Activated B cell treated with CpG ODN at 0.5 μM for 24 hours (primary cell): ENCODE data around the gene JAZF1. TPM values are rescaled to one million over a fixed set of nuclear protein-coding genes. Genes with fewer than 3 reads are reported as not detected.

Source experiments
- ATAC-seq: fragments of 200-7000 bp; cut with Tn5 transposase; one replicate; pipeline ENCODE4 v1.10.0; 2021; ENCODE audit warnings: low read depth, mild to moderate bottlenecking, moderate library complexity
- CTCF ChIA-PET: fragments of 350-600 bp; sonication (Branson Sonifier 250); formaldehyde crosslinking; loops from one replicate; lab custom pipeline; 2021; ENCODE audit warnings: antibody characterized with exemption; lab: Charles Lee
- POLR2A ChIA-PET: fragments of 350-600 bp; sonication (Branson Sonifier 250); formaldehyde crosslinking; loops from one replicate; lab custom pipeline; 2021; ENCODE audit warnings: antibody characterized with exemption; lab: Charles Lee
- DNase-seq: peaks from one replicate; pipeline ENCODE4 v3.0.0; 2022
- H3K27ac Mint-ChIP-seq: one replicate; pipeline ENCODE4 v1.8.0; 2020; ENCODE audit warnings: mixed read lengths
- H3K27me3 Mint-ChIP-seq: one replicate; pipeline ENCODE4 v1.8.0; 2021; ENCODE audit warnings: mixed read lengths
- H3K36me3 Mint-ChIP-seq: one replicate; pipeline ENCODE4 v1.8.0; 2021; ENCODE audit warnings: low read depth, mixed read lengths
- H3K4me1 Mint-ChIP-seq: one replicate; pipeline ENCODE4 v1.8.0; 2021; ENCODE audit warnings: mixed read lengths
- H3K4me3 Mint-ChIP-seq: one replicate; pipeline ENCODE4 v1.8.0; 2020; ENCODE audit warnings: mild to moderate bottlenecking, mixed read lengths
- H3K9me3 Mint-ChIP-seq: one replicate; pipeline ENCODE4 v1.8.0; 2020; ENCODE audit warnings: mixed read lengths
- CTCF ChIP-seq: fragments of 200-600 bp; IDR thresholded peaks from one replicate; pipeline ENCODE4 v1.8.0; 2022; ENCODE audit warnings: antibody characterized with exemption, mild to moderate bottlenecking
- intact Hi-C: fragments of 100-400 bp; cut with micrococcal nuclease; formaldehyde crosslinking; loops from one replicate; pipeline ENCODE4 v1.15.1; 2024
- total RNA-seq: library from RNA; stranded (reverse); gene quantifications from 2 replicates; pipeline ENCODE4 v1.2.3, GENCODE V29; 2022

The JAZF1 gene
- total RNA-seq, 1 donor from 2014 or later = 54.8 TPM

GRCh38 chr7:28173531-28173930 is 7.1 kb downstream of the JAZF1 start:
- POLR2A ChIA-PET = interaction anchor here (1.1 to 1.8 kb wide), 2 partner anchors 8 to 21 kb away, joined by 4 to 9 read pairs; no protein-coding TSS in a partner anchor
- Mint-ChIP-seq H3K4me1 (peaks cover 86% of the 10 kb centered on the region), H3K9me3 (no peaks in the 10 kb centered on the region), H3K27ac (no peak overlapping the region), H3K36me3 (peaks cover 23% of the 10 kb centered on the region), H3K27me3 (no peaks in the 10 kb centered on the region), H3K4me3 (no peak overlapping the region)
- TF ChIP-seq CTCF = no peak
- ATAC-seq (no peak), DNase-seq (no peak)
- CTCF ChIA-PET = no interaction called here
- intact Hi-C loops = no loop called here

GRCh38 chr7:28172958-28173357 is 7.6 kb downstream of the JAZF1 start:
- no peak overlapping the region for H3K4me3 Mint-ChIP-seq
- TF ChIP-seq CTCF = no peak
- peaks cover 26% of the 10 kb centered on the region for H3K36me3 Mint-ChIP-seq
- H3K27ac Mint-ChIP-seq = no peak overlapping the region
- ChIA-PET CTCF (no interaction called here), POLR2A (interaction anchor here (1.1 kb wide), 1 partner anchor 21 kb away, joined by 4 read pairs; no protein-coding TSS in a partner anchor)
- no peaks in the 10 kb centered on the region for H3K9me3 Mint-ChIP-seq
- no peak for ATAC-seq
- H3K4me1 Mint-ChIP-seq = peaks cover 88% of the 10 kb centered on the region
- no peak for DNase-seq
- H3K27me3 Mint-ChIP-seq = no peaks in the 10 kb centered on the region
- intact Hi-C loops = no loop called here

GRCh38 chr7:28170701-28171100 is 9.9 kb downstream of the JAZF1 start:
- Mint-ChIP-seq H3K4me1 (peaks cover 88% of the 10 kb centered on the region), H3K4me3 (no peak overlapping the region), H3K9me3 (no peaks in the 10 kb centered on the region), H3K27ac (peak overlapping the region; percentile 73), H3K27me3 (no peaks in the 10 kb centered on the region), H3K36me3 (peaks cover 27% of the 10 kb centered on the region)
- no peak for ATAC-seq
- no peak for DNase-seq
- intact Hi-C loops = loop anchor here (1.0 kb wide), 1 partner anchor 9 kb away; no protein-coding TSS in a partner anchor
- CTCF ChIA-PET = interaction anchor here (0.8 kb wide), 1 partner anchor 27 kb away, joined by 3 read pairs; no protein-coding TSS in a partner anchor
- no peak for TF ChIP-seq CTCF
- POLR2A ChIA-PET = no interaction called here

- Mint-ChIP-seq H3K36me3 (peaks cover 25% of the 10 kb centered on the region), H3K27ac (peak overlapping the region; percentile 91), H3K9me3 (no peaks in the 10 kb centered on the region), H3K4me3 (peak overlapping the region; percentile 26), H3K27me3 (no peaks in the 10 kb centered on the region), H3K4me1 (peaks cover 89% of the 10 kb centered on the region)
- no peak for DNase-seq
- ChIA-PET POLR2A (interaction anchor here (0.7 to 6.9 kb wide), 4 partner anchors 9 to 16 kb away, joined by 3 to 81 read pairs (median 3); no protein-coding TSS in a partner anchor), CTCF (interaction anchor here (1.0 to 1.4 kb wide), 2 partner anchors 17 to 101 kb away, joined by 3 read pairs; no protein-coding TSS in a partner anchor)
- no peak for TF ChIP-seq CTCF
- ATAC-seq = no peak
- intact Hi-C loops = loop anchor here (5.0 kb wide), 1 partner anchor 243 kb away; the partner anchor contains the start of gene CREB5
These were observed 11.4 kb downstream of the JAZF1 start for GRCh38 chr7:28169230-28169629.

GRCh38 chr7:28168393-28169158 is 12.0 kb downstream of the JAZF1 start:
- DNase-seq (no peak), ATAC-seq (peak; percentile 68)
- ChIA-PET POLR2A (interaction anchor here (0.6 to 6.9 kb wide), 7 partner anchors 8 to 353 kb away, joined by 3 to 81 read pairs (median 4); no protein-coding TSS in a partner anchor), CTCF (interaction anchor here (1.0 to 1.4 kb wide), 2 partner anchors 16 to 101 kb away, joined by 3 read pairs; no protein-coding TSS in a partner anchor)
- Mint-ChIP-seq H3K27ac (peak overlapping the region; percentile 91), H3K27me3 (no peaks in the 10 kb centered on the region), H3K9me3 (no peaks in the 10 kb centered on the region), H3K4me1 (peaks cover 91% of the 10 kb centered on the region), H3K36me3 (peaks cover 25% of the 10 kb centered on the region), H3K4me3 (peak overlapping the region; percentile 67)
- no peak for TF ChIP-seq CTCF
- intact Hi-C loops = loop anchor here (5.0 kb wide), 1 partner anchor 244 kb away; the partner anchor contains the start of gene CREB5
